Left kidney (tissue), 2 donors: Measurements from ENCODE around the gene DGCR2. TPM values are rescaled to one million over a fixed set of nuclear protein-coding genes. Genes with fewer than 3 reads are reported as not detected.
A peak's percentile ranks its signal among the peaks of the same experiment; 100 is the strongest.
"Not testable (repeated sequence)": the region's sequence is repeated elsewhere in the genome, so short reads cannot be mapped to it uniquely, and the experiment has no call there.

Source experiments
- DNase-seq: peaks from one replicate; pipeline ENCODE4 v3.0.0-alpha.2; 2013
- polyA plus RNA-seq: library from polyadenylated mRNA; unstranded; fragments of 120-200 nt; gene quantifications from one replicate; pipeline ENCODE4 v1.2.1, GENCODE V29; 2013; ENCODE audit not compliant: insufficient read length

The DGCR2 gene
- polyA plus RNA-seq, 1 donor: 71.5 TPM

- no peak for DNase-seq
These were observed 78.8 kb downstream of the DGCR2 start for GRCh38 chr22:19043121-19044085.

- DNase-seq: no peak
These were observed 79.7 kb downstream of the DGCR2 start for GRCh38 chr22:19042285-19043120.

- no peak for DNase-seq
These were observed 80.5 kb downstream of the DGCR2 start for GRCh38 chr22:19041704-19042074.

GRCh38 chr22:19040888-19041703 is 81.1 kb downstream of the DGCR2 start:
- DNase-seq: no peak

- no peak for DNase-seq
These were observed 81.8 kb downstream of the DGCR2 start for GRCh38 chr22:19040391-19040861.

- no peak for DNase-seq
These were observed 82.4 kb downstream of the DGCR2 start for GRCh38 chr22:19039796-19040280.

- DNase-seq: no peak
These were observed 82.8 kb downstream of the DGCR2 start for GRCh38 chr22:19039448-19039780.

GRCh38 chr22:19038728-19039447 is 83.3 kb downstream of the DGCR2 start:
- DNase-seq: no peak

- no peak for DNase-seq
These were observed 84.1 kb downstream of the DGCR2 start for GRCh38 chr22:19038164-19038546.

- no peak for DNase-seq
These were observed 84.7 kb downstream of the DGCR2 start for GRCh38 chr22:19037282-19038163.

GRCh38 chr22:19036523-19037273 is 85.5 kb downstream of the DGCR2 start:
- DNase-seq: no peak

- DNase-seq: no peak
These were observed 86.0 kb downstream of the DGCR2 start for GRCh38 chr22:19036229-19036522.

GRCh38 chr22:19035474-19036228 is 86.6 kb downstream of the DGCR2 start:
- DNase-seq: peak; percentile 15

GRCh38 chr22:19035126-19035473 is 87.1 kb downstream of the DGCR2 start:
- DNase-seq: not testable (repeated sequence)

GRCh38 chr22:19034724-19035120 is 87.5 kb downstream of the DGCR2 start:
- not testable (repeated sequence) for DNase-seq

- DNase-seq: not testable (repeated sequence)
These were observed 88.0 kb downstream of the DGCR2 start for GRCh38 chr22:19034031-19034723.

GRCh38 chr22:19033568-19033905 is 88.7 kb downstream of the DGCR2 start:
- not testable (repeated sequence) for DNase-seq

- DNase-seq: not testable (repeated sequence)
These were observed 89.2 kb downstream of the DGCR2 start for GRCh38 chr22:19032898-19033567.
